HG02798 (cell line): Measurements from ENCODE around the gene ZNF235.
"Not testable (repeated sequence)": the region's sequence is repeated elsewhere in the genome, so short reads cannot be mapped to it uniquely, and the experiment has no call there.

Experiments used
- ATAC-seq: cut with Tn5 transposase; IDR thresholded peaks from one replicate; pipeline ENCODE4 v1.9.1; 2021; ENCODE audit warnings: mild to moderate bottlenecking; ENCODE audit not compliant: unreplicated experiment, poor library complexity

Gene ZNF235

GRCh38 chr19:44258835-44259413, 45.9 kb downstream of the ZNF235 start:
- no peak for ATAC-seq

GRCh38 chr19:44258136-44258535, 46.7 kb downstream of the ZNF235 start:
- no peak for ATAC-seq

- no peak for ATAC-seq
Observed at GRCh38 chr19:44255705-44256411, 49.0 kb downstream of the ZNF235 start.

- no peak for ATAC-seq
Observed at GRCh38 chr19:44254496-44254895, 50.3 kb downstream of the ZNF235 start.

GRCh38 chr19:44253392-44253791, 51.4 kb downstream of the ZNF235 start:
- not testable (repeated sequence) for ATAC-seq

- not testable (repeated sequence) for ATAC-seq
Observed at GRCh38 chr19:44252332-44252731, 52.5 kb downstream of the ZNF235 start.

GRCh38 chr19:44236384-44236783, 68.4 kb downstream of the ZNF235 start:
- ATAC-seq, result no peak
